ENCODE results near the gene LAGE3. TPM values are rescaled to one million over a fixed set of nuclear protein-coding genes. Genes with fewer than 3 reads are reported as not detected.

The LAGE3 gene
- total RNA-seq, 1 donor from 2014 or later, result 15.1 TPM

DNA sequence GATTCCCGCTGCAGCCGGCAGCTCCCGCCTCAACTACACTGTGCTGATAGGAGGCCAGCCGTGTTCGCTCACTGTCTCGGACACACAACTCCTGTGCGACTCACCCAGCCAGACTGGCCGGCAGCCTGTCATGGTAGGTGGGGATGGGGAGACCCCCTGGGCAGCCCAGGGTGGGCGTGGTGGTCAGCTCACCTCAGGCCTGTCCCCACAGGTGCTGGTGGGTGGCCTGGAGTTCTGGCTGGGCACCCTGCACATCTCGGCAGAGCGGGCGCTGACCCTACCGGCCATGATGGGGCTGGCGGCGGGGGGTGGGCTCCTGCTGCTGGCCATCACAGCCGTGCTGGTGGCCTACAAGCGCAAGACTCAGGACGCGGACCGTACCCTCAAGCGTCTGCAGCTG is 11.5 kb downstream of the LAGE3 start:
- Histone ChIP-seq H3K4me3 (no peak overlapping the region), H3K4me1 (no peaks in the 10 kb centered on the region), H3K27me3 (no peaks in the 10 kb centered on the region), H3K27ac (no peak overlapping the region), H3K9me3 (no peaks in the 10 kb centered on the region), H3K36me3 (peaks cover 5% of the 10 kb centered on the region)
- ATAC-seq (no peak), DNase-seq (no peak)
- TF ChIP-seq, protein P1, sequence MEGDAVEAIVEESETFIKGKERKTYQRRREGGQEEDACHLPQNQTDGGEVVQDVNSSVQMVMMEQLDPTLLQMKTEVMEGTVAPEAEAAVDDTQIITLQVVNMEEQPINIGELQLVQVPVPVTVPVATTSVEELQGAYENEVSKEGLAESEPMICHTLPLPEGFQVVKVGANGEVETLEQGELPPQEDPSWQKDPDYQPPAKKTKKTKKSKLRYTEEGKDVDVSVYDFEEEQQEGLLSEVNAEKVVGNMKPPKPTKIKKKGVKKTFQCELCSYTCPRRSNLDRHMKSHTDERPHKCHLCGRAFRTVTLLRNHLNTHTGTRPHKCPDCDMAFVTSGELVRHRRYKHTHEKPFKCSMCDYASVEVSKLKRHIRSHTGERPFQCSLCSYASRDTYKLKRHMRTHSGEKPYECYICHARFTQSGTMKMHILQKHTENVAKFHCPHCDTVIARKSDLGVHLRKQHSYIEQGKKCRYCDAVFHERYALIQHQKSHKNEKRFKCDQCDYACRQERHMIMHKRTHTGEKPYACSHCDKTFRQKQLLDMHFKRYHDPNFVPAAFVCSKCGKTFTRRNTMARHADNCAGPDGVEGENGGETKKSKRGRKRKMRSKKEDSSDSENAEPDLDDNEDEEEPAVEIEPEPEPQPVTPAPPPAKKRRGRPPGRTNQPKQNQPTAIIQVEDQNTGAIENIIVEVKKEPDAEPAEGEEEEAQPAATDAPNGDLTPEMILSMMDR (IDR thresholded peaks at IDR 0.05), result no peak
- intact Hi-C loops (cut with DNase I), result no loop called here

DNA sequence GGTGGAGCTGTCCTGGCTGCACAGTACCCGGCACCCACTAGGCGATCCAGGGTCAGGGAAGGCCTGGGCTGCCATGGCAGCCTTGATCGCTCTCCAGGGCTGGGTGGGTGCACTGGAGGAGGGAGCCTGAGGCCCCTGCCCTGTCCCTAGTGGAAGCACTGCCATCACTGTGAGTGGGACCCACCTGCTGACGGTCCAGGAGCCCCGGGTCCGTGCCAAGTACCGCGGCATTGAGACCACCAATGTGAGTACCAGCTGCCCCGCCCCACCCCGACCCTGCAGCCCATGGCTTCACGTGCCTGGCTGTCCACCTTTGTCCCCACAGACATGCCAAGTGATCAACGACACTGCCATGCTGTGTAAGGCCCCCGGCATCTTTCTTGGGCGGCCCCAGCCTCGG is 12.2 kb downstream of the LAGE3 start:
- H3K9me3 ChIP-seq, result no peaks in the 10 kb centered on the region
- ATAC-seq (no peak), DNase-seq (no peak)
- no peaks in the 10 kb centered on the region for H3K4me1 ChIP-seq
- H3K4me3 ChIP-seq, result no peak overlapping the region
- no peaks in the 10 kb centered on the region for H3K27me3 ChIP-seq
- TF ChIP-seq, protein P1 (IDR thresholded peaks at IDR 0.05), result no peak
- H3K36me3 ChIP-seq, result peaks cover 5% of the 10 kb centered on the region
- H3K27ac ChIP-seq, result no peak overlapping the region
- intact Hi-C loops (cut with DNase I), result no loop called here

DNA sequence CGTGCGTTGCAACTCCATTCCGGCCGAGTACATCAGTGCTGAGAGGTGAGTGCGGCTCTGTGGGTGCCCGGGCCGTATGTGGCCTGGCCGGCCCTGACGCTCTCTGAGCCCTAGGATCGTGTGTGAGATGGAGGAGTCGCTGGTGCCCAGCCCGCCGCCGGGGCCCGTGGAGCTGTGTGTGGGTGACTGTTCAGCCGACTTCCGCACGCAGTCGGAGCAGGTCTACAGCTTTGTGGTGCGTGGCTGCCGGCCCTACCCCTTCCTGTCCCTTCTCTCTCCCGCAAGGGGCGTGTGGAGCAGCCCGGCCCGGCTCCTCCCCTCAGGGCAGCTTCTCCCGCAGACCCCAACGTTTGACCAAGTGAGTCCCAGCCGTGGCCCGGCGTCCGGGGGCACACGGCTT is 13.0 kb downstream of the LAGE3 start:
- intact Hi-C loops (cut with DNase I), result no loop called here
- ATAC-seq, result no peak
- Histone ChIP-seq H3K36me3 (peaks cover 5% of the 10 kb centered on the region), H3K4me3 (no peak overlapping the region), H3K4me1 (no peaks in the 10 kb centered on the region), H3K27me3 (no peaks in the 10 kb centered on the region), H3K9me3 (no peaks in the 10 kb centered on the region), H3K27ac (no peak overlapping the region)
- DNase-seq, result no peak
- TF ChIP-seq, protein P1 (IDR thresholded peaks at IDR 0.05), result no peak

DNA sequence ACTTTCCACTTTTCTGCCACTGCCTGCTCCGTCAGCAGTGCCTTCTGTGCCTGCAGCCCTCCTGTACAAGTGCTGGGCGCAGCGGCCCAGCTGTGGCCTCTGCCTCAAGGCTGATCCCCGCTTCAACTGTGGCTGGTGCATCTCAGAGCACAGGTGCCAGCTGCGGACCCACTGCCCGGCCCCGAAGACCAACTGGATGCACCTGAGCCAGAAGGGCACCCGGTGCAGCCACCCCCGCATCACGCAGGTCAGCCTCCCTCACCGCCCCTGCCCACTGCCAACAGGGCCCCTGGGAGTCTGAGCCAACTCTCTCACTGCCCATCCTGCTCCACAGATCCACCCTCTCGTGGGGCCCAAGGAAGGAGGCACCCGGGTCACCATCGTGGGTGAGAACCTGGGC is 13.5 kb downstream of the LAGE3 start:
- Histone ChIP-seq H3K27ac (no peak overlapping the region), H3K36me3 (peaks cover 5% of the 10 kb centered on the region), H3K27me3 (no peaks in the 10 kb centered on the region), H3K4me1 (no peaks in the 10 kb centered on the region), H3K4me3 (no peak overlapping the region), H3K9me3 (no peaks in the 10 kb centered on the region)
- ATAC-seq (no peak), DNase-seq (no peak)
- intact Hi-C loops (cut with DNase I), result no loop called here
- TF ChIP-seq, protein P1 (IDR thresholded peaks at IDR 0.05), result no peak

DNA sequence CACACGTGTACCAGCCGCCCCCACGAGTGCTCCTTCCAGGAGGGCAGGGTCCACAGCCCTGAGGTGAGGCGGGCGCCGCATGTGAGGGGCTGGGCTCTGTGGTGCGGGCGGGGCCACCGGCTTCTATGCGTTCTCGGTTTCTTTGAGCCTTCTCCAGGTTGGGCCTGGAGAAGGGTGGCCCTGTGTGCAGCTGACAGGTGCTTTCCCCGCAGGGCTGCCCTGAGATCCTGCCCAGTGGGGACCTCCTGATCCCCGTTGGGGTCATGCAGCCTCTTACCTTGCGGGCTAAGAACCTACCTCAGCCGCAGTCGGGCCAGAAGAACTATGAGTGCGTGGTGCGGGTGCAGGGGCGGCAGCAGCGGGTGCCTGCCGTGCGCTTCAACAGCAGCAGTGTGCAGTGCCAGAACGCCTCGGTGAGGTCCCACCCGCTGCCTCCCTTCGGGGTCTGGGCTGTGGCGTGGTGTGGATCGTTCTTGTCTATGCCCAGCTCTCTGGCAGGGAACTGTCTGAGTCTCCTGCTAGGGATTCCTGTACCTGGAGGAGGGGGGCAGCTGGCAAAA is 14.2 kb downstream of the LAGE3 start:
- Histone ChIP-seq H3K27ac (no peak overlapping the region), H3K36me3 (no peaks in the 10 kb centered on the region)
- TF ChIP-seq, protein P1 (IDR thresholded peaks at IDR 0.05), result no peak

More for the DNA sequence above, 14.2 kb downstream of the LAGE3 start:
- Histone ChIP-seq H3K27me3 (no peaks in the 10 kb centered on the region), H3K4me1 (no peaks in the 10 kb centered on the region), H3K9me3 (no peaks in the 10 kb centered on the region), H3K4me3 (no peak overlapping the region)
- ATAC-seq (no peak), DNase-seq (no peak)
- intact Hi-C loops (cut with DNase I), result no loop called here
